ENCODE measurements around the gene MYO7A.

Gene MYO7A

DNA sequence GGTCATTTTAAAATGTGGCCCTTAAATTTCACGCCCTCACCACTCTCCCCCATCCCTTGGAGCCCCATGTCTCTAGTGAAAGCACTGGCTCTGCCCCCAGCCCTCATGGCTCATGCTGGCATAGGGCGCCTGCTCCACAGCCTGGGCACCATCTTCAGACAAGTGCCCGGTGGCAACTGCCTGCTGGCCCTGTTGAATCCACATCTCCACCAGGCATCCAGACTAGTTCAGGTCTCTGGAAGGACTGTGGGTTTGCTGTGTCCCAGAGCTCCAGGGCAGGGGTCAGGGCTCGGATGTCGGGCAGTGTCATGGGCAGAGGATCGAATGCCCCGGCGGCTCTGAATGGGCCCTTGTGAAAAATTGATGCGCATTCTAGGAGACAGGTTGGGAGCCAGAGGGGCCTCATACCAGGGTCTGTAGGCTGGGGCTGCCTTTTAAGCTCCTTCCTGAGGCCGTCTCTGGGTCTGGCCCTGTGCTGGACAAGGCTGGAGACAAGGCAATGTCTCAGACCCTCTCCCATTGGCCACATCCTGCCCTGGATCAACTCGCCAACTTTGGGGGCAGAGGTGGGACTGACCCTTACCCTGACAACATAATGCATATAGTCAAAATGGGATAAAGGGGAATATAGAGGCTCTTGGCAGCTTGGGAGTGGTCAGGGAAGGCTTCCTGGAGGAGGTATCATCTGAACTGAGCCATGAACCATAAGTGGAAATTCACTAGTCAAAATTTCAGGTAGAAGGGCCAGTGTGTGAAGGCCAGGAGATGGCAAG lies 1.2 kb downstream of the MYO7A start:
- no peak for DNase-seq (ENCODE audit: low spot score)

DNA sequence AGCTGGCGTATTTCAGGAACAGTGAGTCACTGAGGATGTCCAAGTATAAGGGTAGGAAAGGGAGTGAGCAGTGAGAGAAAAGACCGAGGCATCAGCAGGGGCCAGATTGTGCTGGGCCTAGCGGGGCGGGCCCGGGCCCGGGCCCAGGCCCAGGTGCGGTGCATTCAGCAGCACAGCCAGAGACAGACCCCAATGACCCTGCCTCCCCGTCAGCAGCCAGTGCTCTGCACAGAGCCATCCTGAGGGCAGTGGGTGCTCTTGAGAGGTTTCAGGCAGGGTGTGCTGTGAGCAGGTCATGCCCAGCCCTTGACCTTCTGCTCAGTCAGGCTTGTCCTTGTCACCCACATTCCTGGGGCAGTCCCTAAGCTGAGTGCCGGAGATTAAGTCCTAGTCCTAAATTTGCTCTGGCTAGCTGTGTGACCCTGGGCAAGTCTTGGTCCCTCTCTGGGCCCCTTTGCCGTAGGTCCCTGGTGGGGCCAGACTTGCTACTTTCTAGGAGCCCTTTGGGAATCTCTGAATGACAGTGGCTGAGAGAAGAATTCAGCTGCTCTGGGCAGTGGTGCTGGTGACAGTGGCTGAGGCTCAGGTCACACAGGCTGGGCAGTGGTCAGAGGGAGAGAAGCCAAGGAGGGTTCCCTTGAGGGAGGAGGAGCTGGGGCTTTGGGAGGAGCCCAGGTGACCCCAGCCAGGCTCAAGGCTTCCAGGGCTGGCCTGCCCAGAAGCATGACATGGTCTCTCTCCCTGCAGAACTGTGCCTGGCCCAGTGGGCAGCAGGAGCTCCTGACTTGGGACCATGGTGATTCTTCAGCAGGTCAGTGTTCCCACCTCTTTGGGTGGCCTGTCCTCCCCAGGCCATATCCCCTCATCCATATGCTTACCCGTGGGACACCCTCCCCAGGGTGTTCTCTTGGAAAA lies 2.1 kb downstream of the MYO7A start:
- no peak for DNase-seq (ENCODE audit: low spot score)

DNA sequence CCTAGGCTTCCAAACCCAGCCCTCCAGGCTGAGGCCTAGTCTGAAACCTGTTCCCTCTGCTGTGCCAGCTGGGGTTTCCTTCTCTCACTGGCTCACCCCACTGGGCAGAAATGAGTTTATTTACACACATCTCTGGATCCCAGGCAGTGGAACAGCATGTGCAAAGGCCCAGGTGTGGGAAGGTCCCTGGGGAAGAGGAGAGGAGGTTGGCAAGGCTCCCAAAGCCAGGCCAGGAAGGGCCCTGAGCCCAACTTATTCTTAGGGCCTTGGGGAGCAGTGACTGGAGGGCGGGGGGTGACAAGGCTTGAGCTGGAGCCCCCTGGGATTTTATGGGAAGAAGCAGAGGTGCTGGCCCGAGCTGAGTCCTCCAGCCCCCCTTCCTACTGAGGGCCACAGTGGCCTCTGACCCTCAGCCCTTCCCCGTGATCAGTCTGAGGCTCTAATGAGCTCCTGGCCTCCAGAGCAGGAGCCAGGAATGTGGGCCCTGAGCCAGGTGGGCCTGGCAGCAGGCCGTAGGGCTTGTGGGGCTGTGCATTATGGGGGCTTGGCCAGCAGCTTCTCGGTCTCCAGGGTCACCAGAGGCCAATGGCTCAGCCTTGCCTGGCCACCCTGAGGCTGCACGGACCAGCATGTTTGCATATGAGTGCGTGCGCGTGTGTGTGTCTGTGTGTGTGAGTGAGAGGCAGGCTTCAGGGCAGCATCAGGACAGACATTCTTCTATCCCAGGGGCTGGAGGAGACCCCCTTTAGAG lies 2.9 kb downstream of the MYO7A start:
- peak; percentile 52 for DNase-seq (ENCODE audit: low spot score)

DNA sequence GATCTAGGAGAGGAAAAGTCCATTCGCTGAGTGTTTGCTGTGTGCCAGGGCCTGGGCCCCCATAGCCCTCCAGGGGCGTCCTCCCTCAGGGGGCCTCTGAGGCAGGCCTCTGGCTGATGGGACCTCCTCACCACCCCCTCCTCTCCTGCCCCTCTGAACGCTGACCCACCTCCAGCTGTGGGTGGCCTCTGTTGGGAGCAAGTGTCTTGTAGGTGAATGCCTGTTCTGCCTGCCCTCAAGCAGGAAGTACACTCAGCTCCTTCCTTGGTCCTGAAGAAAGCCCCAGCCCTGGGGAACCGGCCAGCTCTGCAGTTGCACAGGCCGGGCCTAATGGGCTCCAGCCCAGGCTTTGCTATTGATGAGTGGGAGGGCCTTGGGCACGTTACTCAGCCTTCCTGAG lies 3.5 kb downstream of the MYO7A start:
- no peak for DNase-seq (ENCODE audit: low spot score)

DNA sequence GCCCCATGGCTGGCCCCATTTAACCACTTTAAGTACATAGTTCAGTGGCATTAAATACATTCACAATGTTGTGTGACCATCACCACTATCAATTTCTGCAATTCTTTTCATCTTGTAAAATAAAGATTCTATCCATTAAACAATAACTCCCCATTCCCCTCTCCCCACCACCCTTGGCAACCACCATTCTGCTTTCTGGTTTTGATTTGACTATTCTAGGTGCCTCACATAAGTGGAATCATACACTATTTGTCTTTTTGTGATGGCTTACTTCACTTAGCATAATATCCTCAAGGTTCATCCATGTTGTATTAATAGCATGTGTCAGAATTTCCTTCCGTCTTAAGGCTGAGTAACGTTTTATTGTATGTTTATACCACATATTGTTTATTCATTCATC lies 7.0 kb downstream of the MYO7A start:
- DNase-seq (ENCODE audit: low spot score) = no peak

DNA sequence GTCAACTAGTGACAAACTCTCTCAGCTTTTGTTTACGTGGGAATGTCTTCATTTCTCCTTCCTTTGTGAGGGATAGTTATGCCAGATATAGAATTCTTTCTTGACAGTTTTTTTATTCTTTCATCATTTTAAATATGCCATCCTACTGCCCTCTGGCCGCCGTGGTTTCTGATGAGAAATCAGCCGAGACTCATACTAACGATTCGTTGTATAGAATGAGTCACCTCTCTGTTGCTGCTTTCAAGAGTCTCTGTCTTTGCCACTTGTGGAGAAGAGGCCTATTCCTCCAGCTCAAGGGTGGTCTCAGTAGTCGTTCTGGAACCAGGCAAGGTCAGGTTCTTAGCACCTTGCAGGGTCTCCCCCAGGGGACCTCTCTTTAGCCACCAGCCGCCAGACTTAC lies 8.0 kb downstream of the MYO7A start:
- DNase-seq (ENCODE audit: low spot score) = no peak

DNA sequence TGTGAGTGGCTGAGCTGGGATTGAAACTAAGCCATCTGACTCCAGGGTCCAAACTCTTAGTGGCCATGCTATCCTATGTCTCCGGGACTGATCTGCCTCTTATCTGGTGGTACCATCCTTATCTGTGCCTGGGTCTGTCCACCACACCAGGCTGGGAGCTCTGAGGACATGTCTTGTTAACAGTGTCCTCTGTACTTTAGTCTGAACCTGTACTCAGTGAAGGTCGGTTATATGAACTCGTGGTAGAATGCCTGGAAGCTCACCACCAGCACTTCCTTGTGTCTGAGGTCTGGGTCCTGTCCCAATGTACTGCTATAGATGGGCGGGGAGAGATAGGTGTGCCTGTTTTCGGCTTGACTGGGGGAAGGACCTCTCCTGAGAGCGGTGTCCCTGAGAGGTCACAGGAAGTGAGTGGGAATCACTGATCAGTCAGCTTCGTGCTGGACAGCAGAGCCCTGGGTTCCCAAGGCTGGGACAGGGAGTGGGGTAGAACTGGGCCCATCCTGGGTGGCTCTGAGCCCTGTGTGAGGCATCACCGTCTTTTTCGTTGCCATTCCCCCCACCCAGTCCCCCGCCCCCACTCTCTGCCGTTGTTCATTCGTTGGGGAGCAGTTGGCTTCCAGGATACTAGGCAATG lies 8.9 kb downstream of the MYO7A start:
- no peak for DNase-seq (ENCODE audit: low spot score)

DNA sequence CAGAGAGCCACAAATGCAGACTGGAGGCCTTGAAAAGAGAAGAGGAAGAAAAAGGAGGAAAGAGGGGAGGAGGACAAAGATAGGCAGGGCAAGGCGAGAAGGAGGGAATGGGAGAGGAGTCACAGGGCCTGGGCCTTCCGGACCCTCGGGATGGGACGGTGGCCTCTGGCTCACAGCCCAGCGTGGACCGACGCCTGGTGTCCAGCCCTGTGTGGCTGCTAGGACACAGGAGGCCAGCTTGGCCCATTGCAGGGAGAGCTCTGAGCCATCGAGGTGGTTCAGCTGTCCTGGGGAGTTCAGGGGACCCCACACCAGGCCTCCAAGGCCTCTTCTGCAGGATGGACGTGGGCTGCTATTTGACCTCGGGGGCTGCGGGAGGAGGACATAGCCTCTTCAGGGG lies 9.4 kb downstream of the MYO7A start:
- no peak for DNase-seq (ENCODE audit: low spot score)

DNA sequence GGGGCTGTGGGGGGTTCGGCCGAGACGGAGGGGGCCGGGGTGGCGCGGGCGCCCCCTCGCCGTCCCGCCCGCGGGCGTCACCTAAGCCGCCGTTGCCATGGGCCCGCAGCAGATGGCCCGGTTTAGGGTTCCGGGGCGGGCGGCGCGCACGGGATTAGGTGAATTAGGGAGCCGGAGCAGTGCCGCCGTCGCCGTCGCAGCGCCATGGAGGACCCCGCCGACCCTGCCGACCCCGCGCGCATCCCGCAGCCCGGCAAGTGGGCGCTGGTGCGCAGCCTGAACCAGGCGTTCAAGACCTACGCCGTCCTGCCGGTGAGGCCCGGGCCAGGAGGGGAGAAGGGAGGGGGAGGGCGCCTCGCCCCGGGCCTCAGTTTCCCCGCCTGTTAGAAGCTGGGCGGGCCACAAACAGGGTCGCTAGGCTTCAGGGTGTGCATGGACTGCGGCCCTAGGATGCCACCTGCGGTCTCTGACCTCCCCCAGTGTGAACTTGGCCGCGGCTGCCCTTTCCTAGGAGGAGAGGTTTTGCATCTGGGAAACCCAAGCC lies 10.1 kb downstream of the MYO7A start:
- DNase-seq (ENCODE audit: low spot score) = no peak

DNA sequence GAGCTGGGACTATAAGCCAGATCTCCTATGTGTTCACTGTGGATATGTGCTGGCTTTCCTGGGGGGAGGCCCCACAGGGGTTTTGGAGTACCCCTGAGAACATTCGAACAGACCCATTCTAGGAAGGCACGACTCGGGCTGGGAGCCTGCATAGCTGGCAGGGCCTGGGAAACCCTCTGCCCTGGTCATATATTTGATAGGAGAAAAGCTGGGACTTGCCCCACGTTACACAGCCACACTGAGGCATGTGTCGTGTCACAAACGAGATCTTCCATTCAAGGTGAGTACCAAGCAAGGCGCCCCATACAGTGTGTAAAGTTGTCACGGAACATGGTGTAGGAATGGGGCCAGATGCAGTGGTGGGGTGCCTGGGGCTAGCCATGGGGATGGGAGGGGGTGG lies 11.2 kb downstream of the MYO7A start:
- DNase-seq (ENCODE audit: low spot score) = no peak

DNA sequence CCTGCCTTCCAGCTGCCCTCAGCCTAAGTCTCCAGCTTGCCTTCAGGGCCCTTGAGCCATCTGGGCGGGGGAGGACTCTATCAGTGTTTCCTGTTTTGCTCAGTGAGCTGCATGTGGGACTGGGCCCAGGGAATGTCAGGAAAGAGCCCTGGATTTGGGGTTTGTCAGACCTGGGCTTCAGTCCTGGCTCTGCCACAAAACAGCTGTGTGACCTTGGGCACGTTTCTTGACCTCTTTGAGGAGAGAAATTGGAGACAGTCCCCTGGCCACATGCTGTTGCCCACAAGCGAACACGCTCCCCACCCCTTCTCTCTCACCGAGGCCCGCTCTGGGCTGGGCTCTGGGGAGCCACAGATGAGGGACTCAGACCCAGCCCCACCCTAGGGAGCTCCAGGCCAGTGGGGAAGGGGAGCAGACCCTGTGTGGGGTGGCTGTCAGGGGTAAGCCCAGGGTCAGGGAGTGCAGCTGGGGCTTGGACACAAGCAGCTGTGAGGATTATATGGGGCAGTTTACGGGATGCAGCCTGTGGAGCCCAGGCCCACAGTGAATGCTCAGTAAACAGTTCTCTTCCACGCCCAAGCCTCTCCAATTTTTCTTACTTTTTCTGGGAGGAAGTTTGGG lies 12.3 kb downstream of the MYO7A start:
- peak; percentile 48 for DNase-seq (ENCODE audit: low spot score)

DNA sequence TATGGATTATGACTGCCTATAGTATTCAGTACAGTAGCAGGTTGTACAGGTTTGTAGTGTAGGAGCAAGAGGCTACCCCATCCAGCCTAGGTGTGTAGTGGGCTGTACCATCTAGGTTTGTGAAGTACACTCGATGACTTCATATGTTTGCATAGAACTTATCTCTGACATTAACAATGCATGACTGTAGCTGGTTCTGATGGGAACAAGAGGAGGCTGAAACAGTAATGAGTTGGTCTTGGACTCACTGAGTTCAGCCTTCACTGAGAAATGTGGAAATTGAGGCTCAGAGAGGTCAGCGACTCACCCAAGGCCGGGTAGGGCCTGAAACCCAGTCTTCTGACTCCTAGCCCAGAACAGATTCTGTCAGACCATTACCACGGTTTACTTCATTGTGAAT lies 13.0 kb downstream of the MYO7A start:
- DNase-seq (ENCODE audit: low spot score) = no peak

DNA sequence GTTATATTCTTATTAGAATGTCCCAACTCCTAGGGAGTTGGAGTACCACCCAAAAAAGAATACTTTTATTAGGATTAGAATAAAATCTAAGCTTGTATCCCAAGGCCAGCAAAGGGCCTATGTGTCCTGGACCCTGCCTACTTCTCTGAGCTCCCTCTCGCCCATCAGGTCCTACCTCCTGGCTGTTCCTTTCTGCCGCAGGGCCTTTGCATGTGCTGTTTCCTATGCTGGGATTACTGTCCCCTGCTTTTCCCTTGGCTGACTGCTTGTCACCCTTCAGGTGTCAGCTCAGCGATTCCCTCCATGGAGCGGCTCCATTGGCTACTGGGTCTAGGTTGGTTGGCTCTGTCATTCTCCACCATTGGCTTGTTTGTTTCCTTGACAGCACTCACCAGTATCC lies 13.4 kb downstream of the MYO7A start:
- DNase-seq (ENCODE audit: low spot score) = no peak

DNA sequence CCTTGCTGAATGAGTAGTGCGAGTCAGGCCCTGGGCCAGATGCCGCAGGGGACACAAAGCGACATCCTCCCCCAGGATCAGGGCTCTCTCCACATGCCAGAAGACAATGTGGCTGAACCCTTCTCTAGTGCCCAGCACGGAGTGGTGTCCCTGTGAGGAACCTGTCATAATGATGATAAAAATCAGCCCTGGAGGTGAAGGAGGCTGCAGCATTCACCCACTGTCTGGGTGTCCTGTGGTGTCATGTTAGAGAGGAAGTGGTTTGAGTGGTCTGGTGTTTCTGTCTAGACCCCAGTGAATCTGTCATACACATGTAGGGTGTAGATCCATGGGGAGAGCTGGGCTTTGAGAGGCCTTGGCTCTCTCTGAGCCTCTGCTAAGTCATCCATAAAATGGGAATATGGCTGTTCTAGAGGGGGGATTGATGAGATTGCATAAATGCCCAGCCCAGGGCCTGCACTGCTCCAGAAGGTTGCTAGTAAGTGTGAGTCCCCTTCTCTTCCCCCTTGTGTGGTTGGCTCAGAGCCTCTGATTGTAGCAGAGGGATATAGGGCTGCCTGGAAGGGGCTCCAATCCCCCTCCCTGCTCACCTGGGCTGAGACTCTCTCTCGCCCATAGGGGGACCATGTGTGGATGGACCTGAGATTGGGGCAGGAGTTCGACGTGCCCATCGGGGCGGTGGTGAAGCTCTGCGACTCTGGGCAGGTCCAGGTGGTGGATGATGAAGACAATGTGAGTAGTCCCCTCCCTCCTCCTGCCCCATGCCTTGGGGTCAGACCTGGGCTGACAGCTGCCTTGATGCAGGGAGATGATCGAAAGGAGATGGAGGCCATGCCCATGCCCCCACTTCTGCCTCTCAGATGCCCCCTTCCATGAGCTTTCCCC lies 14.3 kb downstream of the MYO7A start:
- DNase-seq (ENCODE audit: low spot score) = no peak

DNA sequence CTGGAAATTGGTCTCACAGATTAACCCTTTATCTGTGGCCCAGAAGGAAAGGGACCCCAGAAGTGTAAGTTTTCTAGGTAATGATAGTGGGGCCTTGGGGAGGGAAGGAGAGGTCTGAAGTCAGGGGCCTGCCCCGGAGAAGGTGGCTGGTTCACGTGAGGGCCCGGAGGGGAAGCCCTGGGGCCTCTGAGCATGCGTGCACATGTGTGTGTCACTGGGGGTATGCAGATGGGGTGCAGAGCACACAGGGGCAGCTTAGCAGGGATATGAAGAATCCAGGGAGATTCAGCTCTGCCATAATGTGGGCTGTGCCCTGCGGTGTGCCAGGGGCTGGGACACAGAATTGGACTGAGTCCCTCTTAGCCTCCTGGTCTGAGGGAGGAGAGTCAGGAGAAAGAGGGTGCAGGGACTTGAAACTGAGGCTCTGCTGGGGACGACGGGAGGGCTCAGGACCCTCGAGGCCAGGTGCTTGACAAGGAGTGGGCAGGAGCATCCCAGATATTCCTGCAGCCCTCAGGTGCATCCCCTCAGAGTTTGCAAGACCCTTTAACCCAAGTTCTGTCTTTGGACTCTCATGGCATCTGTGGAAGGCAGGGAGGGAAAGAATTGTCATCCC lies 15.5 kb downstream of the MYO7A start:
- DNase-seq (ENCODE audit: low spot score) = no peak

DNA sequence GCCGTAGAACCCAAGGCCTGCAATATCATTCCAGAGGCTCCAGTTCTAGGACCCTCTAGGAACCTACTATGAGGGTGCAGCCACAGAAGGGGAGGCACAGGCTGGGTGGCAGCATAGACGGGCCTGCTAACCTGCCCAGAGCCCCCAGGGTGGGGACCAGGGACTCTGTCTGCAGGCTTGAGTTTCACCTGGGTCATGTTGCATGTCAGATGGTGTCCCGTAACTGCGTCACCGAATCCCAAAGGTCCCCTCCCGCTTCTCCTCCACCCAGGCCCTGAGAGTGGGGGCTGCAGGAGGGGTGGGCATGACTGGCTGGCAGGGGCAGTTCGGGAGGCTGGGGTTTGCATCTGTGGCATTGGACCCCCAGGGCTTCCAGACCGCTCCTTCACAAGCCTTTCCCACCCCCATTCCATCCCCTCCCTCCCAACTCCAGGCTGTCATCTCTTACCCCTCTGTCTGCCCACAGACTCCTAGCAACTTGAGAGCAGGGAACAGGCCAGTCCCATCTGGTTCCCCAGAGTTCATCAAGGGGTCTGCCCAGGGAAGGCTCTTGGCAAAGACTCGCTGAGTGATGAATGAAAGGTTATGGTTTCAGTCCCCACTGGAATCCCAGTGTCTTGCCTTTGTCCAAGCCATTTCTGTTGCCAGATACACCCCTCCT lies 16.3 kb downstream of the MYO7A start:
- DNase-seq (ENCODE audit: low spot score) = no peak

DNA sequence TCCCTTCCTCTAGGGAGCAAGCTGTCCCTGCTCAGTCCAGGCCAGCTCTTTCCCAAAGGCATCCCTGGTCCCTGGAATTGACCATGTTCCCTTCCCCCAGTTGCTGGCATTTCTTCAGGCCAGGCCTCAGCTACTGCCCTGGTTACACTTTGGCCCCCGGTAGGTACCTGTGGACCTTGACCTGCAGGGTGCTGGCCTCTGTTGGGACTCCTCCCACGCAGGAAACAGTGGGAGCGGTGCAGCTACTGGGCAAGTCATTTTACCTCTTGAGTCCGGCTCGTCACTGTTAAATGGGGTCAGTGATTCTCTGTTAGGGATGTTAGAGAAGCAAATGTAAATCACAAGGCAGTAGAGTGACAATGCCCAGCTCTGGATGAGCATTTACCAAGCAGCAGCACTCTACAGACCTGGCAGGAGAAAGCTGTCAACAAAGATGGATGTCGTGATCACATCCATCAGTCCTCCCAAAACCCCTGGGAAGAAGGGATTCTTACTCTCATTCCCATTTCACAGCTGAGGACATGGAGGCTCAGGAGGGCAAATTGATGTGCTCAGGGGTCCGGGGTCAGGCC lies 16.9 kb downstream of the MYO7A start:
- no peak for DNase-seq (ENCODE audit: low spot score)

DNA sequence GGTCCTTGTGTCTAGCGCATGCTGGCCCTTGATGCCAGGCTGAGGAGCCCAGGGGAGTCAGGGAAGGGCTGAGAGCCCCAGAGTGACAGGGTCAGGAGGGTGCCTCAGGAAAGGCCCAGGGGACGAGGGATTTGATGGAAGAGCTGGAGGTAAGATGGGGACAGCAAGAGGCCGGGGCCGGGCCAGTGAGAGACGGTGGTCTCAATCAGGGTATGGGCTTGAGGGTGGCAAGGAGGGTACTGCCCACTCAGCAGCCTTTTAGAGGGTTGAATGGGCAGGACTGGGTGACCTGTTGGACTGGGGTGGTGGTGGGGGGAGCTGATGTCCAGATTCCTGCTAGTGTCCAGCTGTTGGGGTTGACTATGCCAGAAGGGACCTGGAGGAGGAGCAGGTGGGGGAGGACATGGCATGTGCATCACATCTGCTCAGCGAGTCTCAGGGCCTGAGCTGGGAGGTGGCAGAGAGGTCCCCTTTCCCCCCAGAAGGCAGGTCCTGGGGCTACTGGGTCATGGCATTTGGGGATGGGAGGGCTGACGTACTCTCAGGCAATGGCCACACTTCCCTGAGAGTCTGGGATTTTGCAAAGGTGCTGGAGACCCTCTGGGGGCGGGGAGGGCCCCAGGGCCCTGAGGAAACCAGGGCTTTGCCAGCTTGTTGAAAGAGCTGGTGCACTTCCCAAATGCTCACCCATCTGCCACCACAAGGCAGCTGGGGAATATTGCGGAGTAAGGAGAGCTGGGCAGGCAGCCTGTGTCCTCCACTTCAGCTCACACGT lies 18.4 kb downstream of the MYO7A start:
- no peak for DNase-seq (ENCODE audit: low spot score)

DNA sequence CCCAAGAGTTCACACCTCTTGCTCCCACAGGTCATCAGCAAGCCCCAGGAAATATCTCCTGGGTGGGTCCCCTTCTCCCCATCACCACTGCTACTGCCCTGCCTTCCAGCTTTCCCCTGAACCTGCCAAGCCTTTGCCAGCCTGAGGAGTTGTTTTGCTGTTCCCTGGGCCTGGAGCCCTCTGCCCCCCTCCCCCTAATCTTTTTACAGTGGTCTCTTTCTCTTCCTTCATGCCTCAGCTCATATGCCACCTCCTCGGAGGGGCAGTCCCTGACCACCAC lies 18.9 kb downstream of the MYO7A start:
- DNase-seq (ENCODE audit: low spot score) = no peak
